Neural cell (in vitro differentiated cells): ENCODE results near the gene SPACA4. TPM values are rescaled to one million over a fixed set of nuclear protein-coding genes. Genes with fewer than 3 reads are reported as not detected.

Source experiments
- H2AFZ ChIP-seq: fragments of 200-600, 300-800 bp; sonication (generic), shearing (Covaris generic); 2 replicates; pipeline ENCODE4 v1.6.0; 2014; ENCODE audit warnings: low read depth, mild to moderate bottlenecking, antibody characterized with exemption, low read length, moderate library complexity
- H3F3A ChIP-seq: fragments of 200-600 bp; shearing (Covaris generic); 2 replicates; pipeline ENCODE4 v1.6.1; 2016; ENCODE audit warnings: mild to moderate bottlenecking, moderate library complexity, mixed read lengths, antibody characterized with exemption, low read length; ENCODE audit not compliant: insufficient read depth, poor library complexity, severe bottlenecking
- H3K27ac ChIP-seq: fragments of 200-600, 300-800 bp; sonication (generic), shearing (Covaris generic); 2 replicates; pipeline ENCODE4 v1.5.1; 2014; ENCODE audit warnings: mild to moderate bottlenecking, low read length, moderate library complexity
- H3K27me3 ChIP-seq: fragments of 300-800, 200-600 bp; sonication (generic), shearing (Covaris generic); 2 replicates; pipeline ENCODE4 v1.6.0; 2014; ENCODE audit warnings: mild to moderate bottlenecking, low read depth, low read length, moderate library complexity; ENCODE audit not compliant: insufficient read depth
- H3K36me3 ChIP-seq: fragments of 300-800, 200-600 bp; sonication (generic), shearing (Covaris generic); 2 replicates; pipeline ENCODE4 v1.5.1; 2014; ENCODE audit warnings: mild to moderate bottlenecking, antibody characterized with exemption, low read length, moderate library complexity; ENCODE audit not compliant: insufficient read depth
- H3K4me2 ChIP-seq: fragments of 300-800, 200-600 bp; sonication (generic), shearing (Covaris generic); 2 replicates; pipeline ENCODE4 v1.6.0; 2014; ENCODE audit warnings: mild to moderate bottlenecking, low read length
- H3K4me3 ChIP-seq: fragments of 300-800, 200-600 bp; sonication (generic), shearing (Covaris generic); 2 replicates; pipeline ENCODE4 v1.5.1; 2014; ENCODE audit warnings: mild to moderate bottlenecking, low read length, moderate library complexity
- H3K79me2 ChIP-seq: fragments of 200-600 bp; shearing (Covaris generic); replicated peaks from 2 replicates; pipeline ENCODE4 v1.6.0; 2014; ENCODE audit warnings: mild to moderate bottlenecking, low read length, moderate library complexity; ENCODE audit not compliant: insufficient read depth
- H3K9ac ChIP-seq: fragments of 300-800, 200-600 bp; sonication (generic), shearing (Covaris generic); 2 replicates; pipeline ENCODE4 v1.6.1; 2016; ENCODE audit warnings: mild to moderate bottlenecking, low read length, mixed read lengths
- H3K9me2 ChIP-seq: fragments of 200-600 bp; shearing (Covaris generic); 2 replicates; pipeline ENCODE4 v1.6.1; 2016; ENCODE audit warnings: mild to moderate bottlenecking, low read length, mixed read lengths; ENCODE audit not compliant: insufficient read depth
- H3K9me3 ChIP-seq: fragments of 200-600, 300-800 bp; sonication (generic), shearing (Covaris generic); 2 replicates; pipeline ENCODE4 v1.6.1; 2016; ENCODE audit warnings: mild to moderate bottlenecking, mixed run types, low read length, moderate library complexity, mixed read lengths
- H4K20me1 ChIP-seq: fragments of 200-600 bp; shearing (Covaris generic); 2 replicates; pipeline ENCODE4 v1.6.1; 2016; ENCODE audit warnings: mild to moderate bottlenecking, mixed run types; ENCODE audit not compliant: insufficient read depth
- CTCF ChIP-seq: fragments of 450-650 bp; IDR thresholded peaks from 2 replicates; pipeline ENCODE4 v1.5.1; 2014; ENCODE audit warnings: antibody characterized with exemption, mild to moderate bottlenecking, moderate library complexity; ENCODE audit not compliant: poor library complexity, severe bottlenecking
- EP300 ChIP-seq: fragments of 450-650 bp; conservative IDR thresholded peaks from 2 replicates; pipeline ENCODE4 v1.6.1; 2014; ENCODE audit warnings: antibody characterized with exemption, mild to moderate bottlenecking, moderate library complexity; ENCODE audit not compliant: poor library complexity, severe bottlenecking
- EZH2 ChIP-seq: fragments of 200-600, 300-800 bp; shearing (Covaris generic), sonication (generic); IDR thresholded peaks from 2 replicates; pipeline ENCODE4 v1.6.1; 2014; ENCODE audit warnings: antibody characterized with exemption, low read length, borderline replicate concordance, mild to moderate bottlenecking; ENCODE audit not compliant: insufficient read depth, poor library complexity, severe bottlenecking
- MXI1 ChIP-seq: fragments of 450-650 bp; conservative IDR thresholded peaks from 2 replicates; pipeline ENCODE4 v1.6.1; 2014; ENCODE audit warnings: antibody characterized with exemption, mild to moderate bottlenecking; ENCODE audit not compliant: poor library complexity, severe bottlenecking
- POLR2AphosphoS5 ChIP-seq: IDR thresholded peaks from 2 replicates; pipeline ENCODE4 v1.6.1; 2012
- RAD21 ChIP-seq: fragments of 450-650 bp; conservative IDR thresholded peaks from 2 replicates; pipeline ENCODE4 v1.6.1; 2014; ENCODE audit warnings: antibody characterized with exemption, mild to moderate bottlenecking, moderate library complexity
- REST ChIP-seq: IDR thresholded peaks from 2 replicates; pipeline ENCODE4 v1.6.1; 2012; ENCODE audit warnings: borderline replicate concordance
- SMC3 ChIP-seq: fragments of 450-650 bp; conservative IDR thresholded peaks from 2 replicates; pipeline ENCODE4 v1.6.1; 2014; ENCODE audit warnings: antibody characterized with exemption, mild to moderate bottlenecking, moderate library complexity; ENCODE audit not compliant: poor library complexity
- TAF1 ChIP-seq: IDR thresholded peaks from 2 replicates; pipeline ENCODE4 v1.6.1; 2012; ENCODE audit warnings: low read depth
- polyA plus RNA-seq: library from polyadenylated mRNA; depleted of rRNA; stranded (reverse); fragments of >200 nt; gene quantifications from 2 replicates; pipeline ENCODE4 v1.2.3, GENCODE V29; 2014

Gene SPACA4
- polyA plus RNA-seq, 1 donor from 2014 or later: not detected

- TF ChIP-seq TAF1: no peak
- TF ChIP-seq CTCF: no peak
- no peak for TF ChIP-seq MXI1
- TF ChIP-seq RAD21: no peak
- no peak for TF ChIP-seq POLR2AphosphoS5
- no peak for TF ChIP-seq EP300
- TF ChIP-seq EZH2: no peak
- no peak for TF ChIP-seq REST
- no peak for TF ChIP-seq SMC3
- Histone ChIP-seq H3K9ac (no peak overlapping the region), H3K9me2 (no peaks in the 10 kb centered on the region), H3K27ac (no peak overlapping the region), H3K36me3 (no peaks in the 10 kb centered on the region), H4K20me1 (no peaks in the 10 kb centered on the region), H2AFZ (no peak overlapping the region), H3F3A (peaks cover 8% of the 10 kb centered on the region), H3K79me2 (no peaks in the 10 kb centered on the region), H3K27me3 (no peaks in the 10 kb centered on the region), H3K4me2 (no peak overlapping the region), H3K9me3 (no peaks in the 10 kb centered on the region), H3K4me3 (no peak overlapping the region)
These were observed 35.3 kb downstream of the SPACA4 start for GRCh38 chr19:48641850-48642249.

GRCh38 chr19:48642862-48643261 lies 36.3 kb downstream of the SPACA4 start:
- H3K4me2 ChIP-seq: no peak overlapping the region
- TF ChIP-seq EZH2 (no peak), TAF1 (no peak), EP300 (no peak), MXI1 (no peak)
- H4K20me1 ChIP-seq: no peaks in the 10 kb centered on the region
- no peaks in the 10 kb centered on the region for H3K9me2 ChIP-seq
- H3K79me2 ChIP-seq: no peaks in the 10 kb centered on the region
- no peak overlapping the region for H3K27ac ChIP-seq
- H3K9ac ChIP-seq: no peak overlapping the region
- no peaks in the 10 kb centered on the region for H3K27me3 ChIP-seq
- H2AFZ ChIP-seq: no peak overlapping the region
- H3F3A ChIP-seq: peaks cover 8% of the 10 kb centered on the region
- H3K4me3 ChIP-seq: no peak overlapping the region
- no peaks in the 10 kb centered on the region for H3K9me3 ChIP-seq
- no peaks in the 10 kb centered on the region for H3K36me3 ChIP-seq

GRCh38 chr19:48644355-48644754 lies 37.8 kb downstream of the SPACA4 start:
- Histone ChIP-seq H3K36me3 (no peaks in the 10 kb centered on the region), H3K27me3 (no peaks in the 10 kb centered on the region), H3K4me3 (peak overlapping the region; percentile 74), H3K9ac (peak overlapping the region; percentile 91), H2AFZ (no peak overlapping the region), H3K9me2 (no peaks in the 10 kb centered on the region), H3K79me2 (no peaks in the 10 kb centered on the region), H4K20me1 (no peaks in the 10 kb centered on the region), H3K9me3 (no peaks in the 10 kb centered on the region), H3K27ac (no peak overlapping the region), H3K4me2 (peak overlapping the region; percentile 62), H3F3A (no peaks in the 10 kb centered on the region)
- TF ChIP-seq POLR2AphosphoS5 (no peak), CTCF (no peak), RAD21 (no peak), MXI1 (no peak)
